IMR-90 (cell line): ENCODE data around the gene LAMA2. TPM values are rescaled to one million over a fixed set of nuclear protein-coding genes. Genes with fewer than 3 reads are reported as not detected.

Source experiments
- ATAC-seq: fragments of 200-7000 bp; cut with Tn5 transposase; 2 replicates; pipeline ENCODE4 v1.9.1; 2020; ENCODE audit warnings: low read depth, mild to moderate bottlenecking, moderate library complexity
- BruUV-seq: library from RNA; stranded (reverse); fragments of 400-500 nt; replicated peaks from 2 replicates; lab custom pipeline; 2021; lab: Mats Ljungman, UMichigan
- CTCF ChIA-PET: fragments of 300-600 bp; formaldehyde crosslinking; extraction: SDS; loops from one replicate; lab custom pipeline; 2021; ENCODE audit warnings: antibody characterized with exemption; lab: Yijun Ruan, JAX
- POLR2A ChIA-PET: fragments of 300-600 bp; sonication (Branson Sonifier 250); formaldehyde crosslinking; loops from one replicate; lab custom pipeline; 2022; ENCODE audit warnings: antibody characterized with exemption; ENCODE audit not compliant: unreplicated experiment; lab: Charles Lee
- DNase-seq: peaks from one replicate; pipeline ENCODE4 v3.0.0; 2013
- H2AFZ ChIP-seq: replicated peaks from 2 replicates; pipeline ENCODE3; 2013; ENCODE audit warnings: low read length, mild to moderate bottlenecking; ENCODE audit not compliant: poor library complexity
- H2AK5ac ChIP-seq: 2 replicates; pipeline ENCODE4 v1.6.1; 2013; ENCODE audit warnings: low read depth, low read length, inconsistent platforms
- H2AK9ac ChIP-seq: replicated peaks from 2 replicates; pipeline ENCODE3; 2013; ENCODE audit warnings: mild to moderate bottlenecking, low read depth, low read length, moderate library complexity; ENCODE audit not compliant: poor library complexity
- H2BK120ac ChIP-seq: 2 replicates; pipeline ENCODE4 v1.6.1; 2013; ENCODE audit warnings: low read depth, low read length, inconsistent platforms
- H2BK15ac ChIP-seq: 3 replicates; pipeline ENCODE4 v1.6.1; 2013; ENCODE audit warnings: low read depth, low read length, inconsistent platforms
- H2BK20ac ChIP-seq: 2 replicates; pipeline ENCODE4 v1.6.1; 2013; ENCODE audit warnings: low read depth, mild to moderate bottlenecking, inconsistent platforms, low read length, moderate library complexity
- H2BK5ac ChIP-seq: 2 replicates; pipeline ENCODE4 v1.6.1; 2013; ENCODE audit warnings: mild to moderate bottlenecking, low read depth, low read length, inconsistent platforms; ENCODE audit not compliant: poor library complexity, severe bottlenecking
- H3K14ac ChIP-seq: replicated peaks from 2 replicates; pipeline ENCODE4 v1.6.1; 2013; ENCODE audit warnings: low read depth, low read length, inconsistent platforms
- H3K18ac ChIP-seq: 2 replicates; pipeline ENCODE4 v1.6.1; 2013; ENCODE audit warnings: low read depth, low read length, control low read depth
- H3K23ac ChIP-seq: 2 replicates; pipeline ENCODE4 v1.6.1; 2013; ENCODE audit warnings: low read depth, low read length, inconsistent platforms
- H3K27ac ChIP-seq: 2 replicates; pipeline ENCODE4 v1.5.1; 2013; ENCODE audit warnings: mild to moderate bottlenecking, control low read depth, low read length; ENCODE audit not compliant: insufficient read depth
- H3K27me3 ChIP-seq: 2 replicates; pipeline ENCODE4 v1.6.1; 2013; ENCODE audit warnings: low read length; ENCODE audit not compliant: control insufficient read depth, insufficient read depth
- H3K36me3 ChIP-seq: 2 replicates; pipeline ENCODE4 v1.6.1; 2013; ENCODE audit warnings: low read length, mixed read lengths; ENCODE audit not compliant: control insufficient read depth, insufficient read depth
- H3K4ac ChIP-seq: 2 replicates; pipeline ENCODE4 v1.6.1; 2013; ENCODE audit warnings: low read depth, low read length, inconsistent platforms
- H3K4me1 ChIP-seq: 2 replicates; pipeline ENCODE4 v1.6.1; 2013; ENCODE audit warnings: low read length, mixed read lengths; ENCODE audit not compliant: control insufficient read depth, insufficient read depth
- H3K4me2 ChIP-seq: 2 replicates; pipeline ENCODE4 v1.6.1; 2013; ENCODE audit warnings: low read depth, mild to moderate bottlenecking, control low read depth, low read length, moderate library complexity
- H3K4me3 ChIP-seq: 2 replicates; pipeline ENCODE4 v1.5.1; 2013; ENCODE audit warnings: low read depth, mild to moderate bottlenecking, control low read depth, low read length, moderate library complexity; ENCODE audit not compliant: insufficient read depth
- H3K56ac ChIP-seq: 2 replicates; pipeline ENCODE4 v1.6.1; 2013; ENCODE audit warnings: low read length, inconsistent platforms; ENCODE audit not compliant: insufficient read depth; ENCODE audit errors: extremely low read depth
- H3K79me1 ChIP-seq, 2 experiments: 2 replicates each; pipeline ENCODE4 v1.6.1; 2013; ENCODE audit warnings: low read length in 2 of 2, inconsistent platforms in 1 of 2, low read depth in 1 of 2
- H3K9ac ChIP-seq: 2 replicates; pipeline ENCODE4 v1.6.1; 2013; ENCODE audit warnings: low read depth, low read length, control low read depth
- H3K9me1 ChIP-seq: 2 replicates; pipeline ENCODE4 v1.6.1; 2013; ENCODE audit warnings: low read length, inconsistent platforms; ENCODE audit not compliant: insufficient read depth
- H3K9me3 ChIP-seq: 2 replicates; pipeline ENCODE4 v1.6.1; 2013; ENCODE audit warnings: low read length; ENCODE audit not compliant: control insufficient read depth, insufficient read depth
- H4K20me1 ChIP-seq: 2 replicates; pipeline ENCODE4 v1.6.1; 2013; ENCODE audit warnings: low read length, inconsistent platforms; ENCODE audit not compliant: insufficient read depth
- H4K5ac ChIP-seq: 2 replicates; pipeline ENCODE4 v1.6.1; 2013; ENCODE audit warnings: mild to moderate bottlenecking, low read depth, low read length, control low read depth
- H4K8ac ChIP-seq, 2 experiments: 2 replicates each; pipeline ENCODE4 v1.6.1; 2013; ENCODE audit warnings: low read depth in 2 of 2, low read length in 2 of 2, control low read depth in 1 of 2, inconsistent platforms in 1 of 2
- H4K91ac ChIP-seq: 2 replicates; pipeline ENCODE4 v1.6.1; 2013; ENCODE audit warnings: low read depth, low read length, inconsistent platforms; ENCODE audit not compliant: insufficient read depth
- CEBPB ChIP-seq: IDR thresholded peaks from 2 replicates; pipeline ENCODE4 v1.6.1; 2012; ENCODE audit warnings: low read depth, low read length, improper control_type of control experiment
- FOS ChIP-seq: fragments of 150-350 bp; IDR thresholded peaks from 2 replicates; pipeline ENCODE4 v1.6.1; 2016; ENCODE audit warnings: low read depth, low read length
- RFX5 ChIP-seq: IDR thresholded peaks from 2 replicates; pipeline ENCODE4 v1.8.0; 2012; ENCODE audit warnings: low read depth, mild to moderate bottlenecking, low read length, moderate library complexity
- WGBS, 2 experiments: methylation state at CpG; one replicate each; pipeline versions ENCODE4 v1.1.5 to v1.1.7; 2013; ENCODE audit warnings: missing lambda C conversion rate in 2 of 2; ENCODE audit not compliant: insufficient read length in 1 of 2; ENCODE audit errors: extremely low coverage in 2 of 2; 5-methylcytosine and 5-hydroxymethylcytosine counted together
- dilution Hi-C: fragments of 300-500 bp; cut with HindIII; formaldehyde crosslinking; loops from one replicate; pipeline ENCODE4 v1.14.3; 2018; ENCODE audit warnings: low sequenced_read_pairs; ENCODE audit not compliant: unreplicated experiment
- in situ Hi-C: fragments of 300-500 bp; cut with MboI; formaldehyde crosslinking; loops from 3 replicates; pipeline ENCODE4 v1.14.3; 2019; ENCODE audit warnings: low sequenced_read_pairs, inconsistent platforms, mixed read lengths
- intact Hi-C: fragments of 100-400 bp; cut with micrococcal nuclease; formaldehyde crosslinking; loops from 2 replicates; pipeline ENCODE4 v1.10.0; 2022
- polyA plus RNA-seq, 3 experiments: library from polyadenylated mRNA; depleted of rRNA; stranded (reverse); fragments of >200 nt; gene quantifications; 2 replicates each; pipeline ENCODE4 v1.2.3, GENCODE V29; 2012; ENCODE audit warnings: low replicate concordance in 1 of 3
- total RNA-seq: library from RNA; depleted of rRNA; stranded (reverse); fragments of >200 nt; gene quantifications from 2 replicates; pipeline ENCODE4 v1.2.3, GENCODE V29; 2012

Gene LAMA2
- total and polyA plus RNA-seq, 2 of the 4 experiments (the other 2 are of a cell fraction), result 9.9 to 13.3 TPM

DNA sequence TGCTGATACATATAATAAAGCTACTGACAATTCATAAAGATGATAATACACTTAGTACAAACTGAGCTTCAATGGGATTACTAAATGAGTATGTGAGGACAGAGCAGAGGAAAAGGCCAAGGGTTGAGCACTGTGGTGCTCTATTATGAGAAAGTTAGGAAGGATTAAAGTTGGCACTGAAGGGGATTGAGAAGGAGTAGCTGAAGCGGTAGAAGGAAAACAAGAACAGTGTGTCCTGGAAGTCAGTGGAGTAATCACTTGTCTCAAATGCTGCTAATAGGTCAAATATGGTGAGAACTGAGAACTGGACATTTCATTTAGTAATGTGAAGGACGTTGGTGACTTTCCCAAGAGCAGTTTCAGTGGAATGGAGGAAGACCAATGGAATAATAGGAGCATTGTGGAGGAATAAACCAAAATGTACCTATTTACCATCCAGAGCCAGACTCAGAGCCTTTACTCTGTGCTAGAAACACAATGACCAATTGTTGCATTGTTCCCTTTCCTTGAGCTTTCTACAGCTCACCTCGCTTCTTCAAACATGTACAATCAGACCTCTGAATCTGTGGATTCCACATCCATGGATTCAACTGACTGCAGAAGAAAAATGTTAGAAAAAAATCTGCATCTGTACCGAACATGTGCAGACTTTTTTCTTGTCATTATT is 255.9 kb downstream of the LAMA2 start:
- in situ Hi-C loops, result no loop called here
- ATAC-seq, result no peak
- H4K8ac ChIP-seq, result no peak overlapping the region
- H2BK20ac ChIP-seq, result no peak overlapping the region
- H3K9ac ChIP-seq, result no peak overlapping the region
- no peak for TF ChIP-seq CEBPB
- TF ChIP-seq FOS, result no peak
- TF ChIP-seq RFX5, result no peak
- no peak overlapping the region for H3K18ac ChIP-seq
- no TSS peak for BruUV-seq
- no peak for DNase-seq
- H4K20me1 ChIP-seq, result no peaks in the 10 kb centered on the region
- no peak overlapping the region for H3K23ac ChIP-seq
- WGBS, 2 experiments, result 100% methylated on average over 2 of the region's 4 CpGs; no CpG with 5 or more reads in 1 of the 2 experiments
- H3K36me3 ChIP-seq, result no peaks in the 10 kb centered on the region
- no peak overlapping the region for H2AFZ ChIP-seq
- H3K4me3 ChIP-seq, result no peak overlapping the region
- H3K56ac ChIP-seq, result no peak overlapping the region
- ChIA-PET POLR2A (no interaction called here), CTCF (interaction anchor here (0.6 kb wide), 1 partner anchor 734 kb away, joined by 4 read pairs; no protein-coding TSS in a partner anchor)
- intact Hi-C loops, result no loop called here
- H3K4me1 ChIP-seq, result peaks cover 3% of the 10 kb centered on the region; the same call in 1 of the 2 replicates
- H3K9me1 ChIP-seq, result 0 out of 2 replicates have a peak, but pooled peaks cover 2% of the 10 kb centered on the region
- no peak overlapping the region for H3K27ac ChIP-seq
- H2AK9ac ChIP-seq, result no peak overlapping the region
- no peaks in the 10 kb centered on the region for H3K27me3 ChIP-seq
- H2BK5ac ChIP-seq, result no peak overlapping the region
- H3K4ac ChIP-seq, result no peak overlapping the region
- H2BK15ac ChIP-seq, result no peak overlapping the region
- H3K9me3 ChIP-seq, result no peaks in the 10 kb centered on the region
- no peak overlapping the region for H4K5ac ChIP-seq
- H3K4me2 ChIP-seq, result no peak overlapping the region
- no peak overlapping the region for H3K14ac ChIP-seq
- no peak overlapping the region for H2BK120ac ChIP-seq
- H2AK5ac ChIP-seq, result no peak overlapping the region
- H3K79me1 ChIP-seq, result no peaks in the 10 kb centered on the region
- dilution Hi-C loops, result no loop called here
- H4K91ac ChIP-seq, result no peak overlapping the region
